Parathyroid adenoma (tissue), 2 donors: ENCODE measurements around the gene HAGHL.

Experiments
- H2AFZ ChIP-seq: fragments of 300-600 bp; sonication (generic); one replicate; pipeline ENCODE4 v1.7.0; 2017; ENCODE audit warnings: antibody characterized with exemption, mild to moderate bottlenecking
- H3K27ac ChIP-seq: fragments of 300-600 bp; sonication (generic); one replicate; pipeline ENCODE4 v1.7.0; 2017
- H3K27me3 ChIP-seq: fragments of 300-600 bp; sonication (generic); one replicate; pipeline ENCODE4 v1.7.0; 2017; ENCODE audit warnings: low read length; ENCODE audit not compliant: control insufficient read depth, insufficient read depth
- H3K36me3 ChIP-seq: fragments of 300-600 bp; sonication (generic); one replicate; pipeline ENCODE4 v1.7.0; 2017; ENCODE audit warnings: low read length; ENCODE audit not compliant: control insufficient read depth, insufficient read depth
- H3K4me1 ChIP-seq: fragments of 300-600 bp; sonication (generic); one replicate; pipeline ENCODE4 v1.7.0; 2017; ENCODE audit warnings: control low read depth
- H3K4me2 ChIP-seq: fragments of 300-600 bp; sonication (generic); one replicate; pipeline ENCODE4 v1.7.0; 2017; ENCODE audit warnings: low read length
- H3K4me3 ChIP-seq: fragments of 300-600 bp; sonication (generic); one replicate; pipeline ENCODE4 v1.7.0; 2017; ENCODE audit warnings: low read depth, low read length
- H3K79me2 ChIP-seq: fragments of 300-600 bp; sonication (generic); one replicate; pipeline ENCODE4 v1.7.0; 2017; ENCODE audit warnings: control low read depth
- H3K9ac ChIP-seq: fragments of 300-600 bp; sonication (generic); one replicate; pipeline ENCODE4 v1.7.0; 2017; ENCODE audit warnings: mild to moderate bottlenecking
- H3K9me3 ChIP-seq: fragments of 300-600 bp; sonication (generic); one replicate; pipeline ENCODE4 v1.7.0; 2017; ENCODE audit warnings: low read length; ENCODE audit not compliant: control insufficient read depth
- CTCF ChIP-seq: fragments of 300-600 bp; sonication (generic); IDR thresholded peaks from one replicate; pipeline ENCODE4 v1.7.0; 2017; ENCODE audit warnings: antibody characterized with exemption, mild to moderate bottlenecking
- donor health status: primary hyperparathyroidism.

HAGHL gene

GRCh38 chr16:743794-744500 is 17.0 kb downstream of the HAGHL start:
- H3K4me2 ChIP-seq = no peak overlapping the region
- H3K27ac ChIP-seq = no peak overlapping the region
- peaks cover 2% of the 10 kb centered on the region for H3K4me1 ChIP-seq
- no peaks in the 10 kb centered on the region for H3K27me3 ChIP-seq
- no peaks in the 10 kb centered on the region for H3K36me3 ChIP-seq
- peaks cover 4% of the 10 kb centered on the region for H3K79me2 ChIP-seq
- no peak for TF ChIP-seq CTCF
- H2AFZ ChIP-seq = no peak overlapping the region
- no peaks in the 10 kb centered on the region for H3K9me3 ChIP-seq
- no peak overlapping the region for H3K4me3 ChIP-seq
- H3K9ac ChIP-seq = no peak overlapping the region

DNA sequence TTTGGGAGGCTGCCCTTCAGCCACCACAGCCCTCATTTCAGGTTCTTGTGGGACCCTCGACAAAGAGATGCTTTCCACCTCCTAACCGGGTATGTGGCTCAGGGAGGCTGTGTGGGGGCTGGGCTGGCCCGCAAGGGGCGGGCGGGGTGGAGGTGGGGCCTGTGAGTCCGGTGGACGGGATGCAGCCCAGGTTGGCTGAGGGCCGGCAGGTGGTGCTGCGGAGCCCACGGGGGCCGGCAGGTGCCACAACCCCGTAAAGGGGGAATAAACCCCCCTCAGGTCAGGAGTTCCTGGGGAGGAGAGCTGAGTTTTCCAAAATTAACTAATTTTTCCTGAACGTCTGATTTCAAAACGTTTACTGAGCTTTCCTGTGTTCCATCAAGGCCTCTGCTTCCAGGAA is 18.8 kb downstream of the HAGHL start:
- Histone ChIP-seq H3K9ac (no peak overlapping the region), H3K27ac (no peak overlapping the region), H3K27me3 (no peaks in the 10 kb centered on the region), H3K36me3 (no peaks in the 10 kb centered on the region), H3K79me2 (no peaks in the 10 kb centered on the region), H3K4me3 (no peak overlapping the region), H3K4me2 (no peak overlapping the region), H2AFZ (no peak overlapping the region), H3K4me1 (no peaks in the 10 kb centered on the region), H3K9me3 (no peaks in the 10 kb centered on the region)
- TF ChIP-seq CTCF = peak; percentile 48

DNA sequence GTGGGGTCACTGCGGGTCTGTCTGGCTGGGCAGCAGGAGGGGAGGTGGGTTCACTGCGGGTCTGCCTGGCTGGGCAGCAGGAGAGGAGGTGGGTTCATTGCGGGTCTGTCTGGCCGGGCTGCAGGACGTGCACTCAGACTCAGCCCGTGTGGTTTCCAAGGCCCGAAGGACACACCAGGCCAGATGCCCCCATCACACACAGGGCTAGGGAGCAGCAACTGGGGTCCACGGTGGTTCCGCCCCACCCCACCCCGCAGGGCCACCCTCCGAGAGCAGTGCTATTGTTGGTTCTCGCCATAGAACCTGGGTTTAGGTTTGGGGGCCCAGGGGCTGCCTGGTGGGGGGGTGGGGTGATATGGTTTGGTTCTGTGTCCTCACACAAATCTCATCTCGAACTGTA is 19.7 kb downstream of the HAGHL start:
- Histone ChIP-seq H3K4me3 (no peak overlapping the region), H3K79me2 (no peaks in the 10 kb centered on the region), H3K9me3 (no peaks in the 10 kb centered on the region), H3K4me2 (no peak overlapping the region), H3K27ac (no peak overlapping the region), H3K4me1 (no peaks in the 10 kb centered on the region), H3K36me3 (no peaks in the 10 kb centered on the region), H3K27me3 (no peaks in the 10 kb centered on the region), H3K9ac (no peak overlapping the region), H2AFZ (no peak overlapping the region)
- no peak for TF ChIP-seq CTCF

GRCh38 chr16:747978-748746 is 21.3 kb downstream of the HAGHL start:
- no peaks in the 10 kb centered on the region for H3K79me2 ChIP-seq
- no peak overlapping the region for H3K9ac ChIP-seq
- H3K27me3 ChIP-seq = no peaks in the 10 kb centered on the region
- H3K36me3 ChIP-seq = no peaks in the 10 kb centered on the region
- no peaks in the 10 kb centered on the region for H3K4me1 ChIP-seq
- H2AFZ ChIP-seq = no peak overlapping the region
- H3K9me3 ChIP-seq = no peaks in the 10 kb centered on the region
- TF ChIP-seq CTCF = no peak
- no peak overlapping the region for H3K4me2 ChIP-seq
- H3K27ac ChIP-seq = no peak overlapping the region
- H3K4me3 ChIP-seq = no peak overlapping the region
